ENCODE measurements around the gene NBEAL2.

The NBEAL2 gene

GRCh38 chr3:46942481-46943236, 36.8 kb upstream of the NBEAL2 start:
- DNase-seq = no peak

- no peak for DNase-seq
These were observed 36.0 kb upstream of the NBEAL2 start for GRCh38 chr3:46943237-46944187.

DNA sequence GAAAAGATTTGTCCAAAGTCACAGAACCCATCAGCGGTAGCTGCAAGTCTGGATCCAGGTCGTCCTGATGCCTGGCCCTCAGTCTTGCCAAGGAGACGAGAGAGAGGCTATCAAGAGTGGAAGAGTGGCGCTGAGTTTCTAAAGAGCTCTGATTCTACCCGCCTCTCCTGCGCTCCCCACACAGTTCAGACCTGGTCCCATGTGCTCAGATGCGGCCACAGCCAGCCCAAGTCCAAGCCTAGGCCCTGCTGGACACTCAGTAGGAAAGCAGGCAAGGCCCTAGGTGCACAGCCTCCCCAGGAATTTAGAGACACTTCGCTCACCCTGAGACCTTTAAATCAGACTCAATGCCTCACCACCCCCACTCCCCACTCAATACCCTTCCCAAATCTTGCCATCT, 35.3 kb upstream of the NBEAL2 start:
- no peak for DNase-seq

DNA sequence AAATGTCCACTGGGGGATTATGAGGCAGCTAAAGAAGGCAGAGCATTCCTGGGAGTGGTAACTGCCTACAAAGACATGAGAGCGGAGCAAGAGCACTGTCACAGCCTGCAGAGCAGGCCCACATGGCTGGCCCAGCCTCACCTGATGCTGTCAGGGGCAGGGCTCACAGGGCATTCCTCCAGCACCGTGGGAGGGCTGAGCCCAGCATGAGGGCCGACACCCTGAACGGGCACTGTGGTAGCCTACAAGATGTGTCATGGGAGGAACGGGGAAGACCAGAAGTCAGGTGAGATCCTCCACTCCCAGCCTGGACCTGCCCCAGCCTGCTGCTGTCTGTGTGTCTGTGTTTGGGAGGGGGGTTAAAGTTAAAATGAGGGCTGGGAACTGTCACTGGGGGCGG, 33.0 kb upstream of the NBEAL2 start:
- no peak for DNase-seq

DNA sequence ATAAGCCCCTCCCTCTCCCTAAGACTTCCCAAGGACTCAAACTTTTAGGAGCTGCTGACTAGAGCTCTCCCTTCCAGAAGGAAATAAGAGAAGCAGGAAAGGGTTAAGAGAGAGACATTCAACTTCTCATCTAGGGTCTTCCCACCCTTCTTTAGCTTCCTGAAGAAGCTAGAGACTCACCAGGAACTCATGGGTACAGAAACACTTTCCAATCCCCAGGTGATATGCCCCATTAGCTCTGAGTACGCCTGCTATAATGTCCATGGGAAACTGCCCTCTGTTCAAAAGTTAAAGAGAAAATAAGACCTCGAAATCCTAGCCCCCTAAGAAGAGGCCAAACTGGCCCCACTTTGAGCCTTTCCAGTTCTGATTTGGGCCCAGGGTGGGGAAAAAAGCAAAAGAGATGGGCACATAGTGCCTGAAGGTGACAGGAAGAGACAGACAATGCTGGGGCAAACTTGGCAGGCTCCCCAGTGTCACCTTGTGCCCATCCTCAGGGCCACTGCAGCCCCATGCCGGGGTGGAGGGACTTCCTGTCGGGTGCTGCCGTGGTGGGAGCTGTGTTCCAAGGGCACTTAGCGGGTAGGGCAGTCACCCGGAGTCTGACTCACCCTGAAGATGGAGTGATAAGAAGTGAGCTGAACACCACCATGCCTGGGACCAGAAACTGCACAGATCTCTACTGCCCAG, 32.5 kb upstream of the NBEAL2 start:
- no peak for DNase-seq

DNA sequence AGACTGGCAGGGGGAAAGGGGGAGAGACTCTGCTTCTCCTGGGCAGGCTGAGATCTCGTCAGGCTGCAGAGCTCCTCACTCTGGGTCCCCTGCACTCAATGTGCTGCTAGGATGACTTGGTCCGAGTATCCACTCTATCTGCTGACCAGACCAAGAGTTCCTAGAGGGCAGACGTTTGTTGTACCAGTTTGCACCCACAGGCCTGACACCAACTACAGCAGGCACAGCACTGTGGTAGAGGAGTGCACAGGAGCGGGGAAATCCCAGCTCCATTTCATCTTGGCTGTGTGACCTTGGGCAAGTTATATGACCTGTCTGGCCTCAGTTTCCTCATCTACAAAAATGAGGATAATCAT, 31.9 kb upstream of the NBEAL2 start:
- DNase-seq = no peak

DNA sequence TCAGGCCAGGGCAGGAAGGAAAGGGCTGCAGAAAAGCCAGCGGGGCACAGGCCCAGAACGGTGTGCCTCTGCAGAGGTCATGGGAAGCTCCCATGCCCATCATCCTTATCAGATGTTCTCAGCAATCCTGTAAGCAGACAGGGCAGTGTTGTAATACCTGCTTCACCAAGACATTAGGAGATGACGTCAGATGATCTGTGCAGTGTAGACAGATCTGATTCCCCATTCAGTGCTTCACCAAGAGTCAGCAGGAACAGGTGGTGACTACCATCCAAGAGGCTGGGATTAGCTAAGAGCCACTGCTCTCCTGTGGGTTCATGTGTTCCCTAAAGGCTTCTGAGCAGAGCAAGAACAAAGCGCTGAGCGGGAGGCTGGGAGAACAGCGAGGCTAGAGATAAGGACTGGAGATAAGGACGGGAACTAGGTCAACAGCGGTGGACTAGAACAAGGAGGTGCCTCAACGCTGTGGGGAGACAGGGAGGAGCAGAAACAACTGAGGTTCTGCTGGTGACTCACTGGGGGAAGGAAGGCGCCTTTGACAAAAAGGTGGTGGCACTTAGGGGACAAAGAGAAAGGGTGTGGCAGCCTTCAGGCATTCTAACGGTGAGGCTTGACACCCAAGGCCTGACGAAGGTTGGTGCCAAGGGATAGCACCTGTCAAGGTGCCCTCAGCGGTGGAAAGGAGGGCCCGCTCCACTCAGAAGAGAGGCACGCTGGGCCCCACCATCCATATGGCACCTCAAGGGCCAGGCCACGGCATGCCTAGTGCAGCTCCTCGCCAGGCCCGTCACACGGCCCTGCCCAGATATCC, 31.3 kb upstream of the NBEAL2 start:
- DNase-seq = no peak

- no peak for DNase-seq
These were observed 30.4 kb upstream of the NBEAL2 start for GRCh38 chr3:46948830-46949671.

DNA sequence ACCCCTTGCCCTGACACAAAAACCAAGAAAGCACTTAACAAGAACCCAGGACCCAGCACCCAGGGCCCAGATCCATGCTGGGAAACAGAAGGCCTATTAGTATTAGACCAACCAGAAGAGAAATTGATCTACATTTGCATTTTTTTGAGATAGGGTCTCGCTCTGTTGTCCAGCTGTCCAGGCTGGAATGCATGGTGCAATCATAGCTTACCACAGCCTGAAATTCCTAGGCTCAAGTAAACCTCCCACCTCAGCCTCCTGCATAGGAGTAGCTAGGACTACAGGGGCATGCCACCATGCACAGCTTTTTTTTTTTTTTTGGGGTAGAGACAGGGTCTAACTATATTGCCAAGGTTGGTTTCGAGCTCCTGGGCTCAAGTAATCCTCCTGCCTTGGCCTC, 29.3 kb upstream of the NBEAL2 start:
- no peak for DNase-seq

GRCh38 chr3:46950650-46951241, 28.7 kb upstream of the NBEAL2 start:
- DNase-seq = no peak

DNA sequence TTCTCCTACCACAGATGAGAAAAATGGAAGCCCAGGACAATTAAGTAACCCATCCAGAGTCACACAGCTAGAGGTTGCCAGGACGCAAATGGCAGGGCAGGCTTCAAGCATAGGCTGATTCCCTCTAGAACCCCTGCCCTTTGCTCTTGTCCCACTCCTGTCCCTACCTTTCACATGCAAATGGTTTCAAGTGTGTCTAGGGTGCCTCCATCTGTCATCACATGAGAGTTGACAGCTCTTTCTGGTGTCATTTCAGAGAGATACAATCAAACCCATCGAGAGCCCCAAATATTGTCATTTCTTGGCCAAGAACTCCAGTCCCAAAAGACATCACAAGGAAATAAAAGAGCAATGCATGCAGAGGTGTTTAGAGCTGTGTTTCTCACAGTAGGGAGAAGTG, 26.7 kb upstream of the NBEAL2 start:
- no peak for DNase-seq

- DNase-seq = no peak
These were observed 26.0 kb upstream of the NBEAL2 start for GRCh38 chr3:46953234-46954010.

DNA sequence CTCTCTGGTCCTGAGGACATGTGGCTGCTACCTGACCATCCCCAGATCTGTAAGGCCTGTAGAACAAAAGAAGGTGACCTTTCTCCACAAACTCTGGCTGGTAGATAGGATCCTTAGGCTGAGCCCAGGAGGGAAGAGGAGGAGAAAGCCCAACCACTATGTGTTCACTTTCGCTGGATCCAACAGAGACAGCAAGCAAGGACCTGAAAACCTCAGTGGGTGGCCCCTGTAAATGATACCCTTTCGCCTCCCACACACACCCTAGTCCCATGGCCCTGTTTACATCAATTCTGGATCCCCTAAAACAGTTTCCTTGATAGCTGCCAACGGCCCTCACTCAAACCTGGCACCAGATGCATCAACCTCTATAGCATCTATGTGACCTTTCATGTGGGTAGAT, 25.3 kb upstream of the NBEAL2 start:
- DNase-seq = no peak

DNA sequence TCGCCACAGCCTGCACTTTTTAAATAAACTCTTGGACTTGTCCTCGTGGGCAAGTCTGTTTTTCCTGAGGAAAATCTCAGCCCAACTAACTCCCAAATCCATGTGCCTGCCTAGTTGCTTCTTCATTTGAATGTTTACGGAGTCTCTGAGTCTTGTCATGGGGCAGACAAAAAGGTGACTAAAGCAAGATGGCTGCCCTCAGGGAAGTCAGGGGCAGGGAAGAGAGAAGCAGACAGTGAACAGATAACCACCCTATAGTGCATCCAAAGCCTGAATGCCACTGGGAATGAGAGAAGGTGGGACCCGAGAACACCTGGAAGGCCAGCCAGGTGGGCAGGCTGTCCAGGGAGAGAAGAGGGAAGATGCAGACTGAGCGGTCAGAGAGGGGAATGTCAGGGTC, 24.3 kb upstream of the NBEAL2 start:
- DNase-seq = no peak

DNA sequence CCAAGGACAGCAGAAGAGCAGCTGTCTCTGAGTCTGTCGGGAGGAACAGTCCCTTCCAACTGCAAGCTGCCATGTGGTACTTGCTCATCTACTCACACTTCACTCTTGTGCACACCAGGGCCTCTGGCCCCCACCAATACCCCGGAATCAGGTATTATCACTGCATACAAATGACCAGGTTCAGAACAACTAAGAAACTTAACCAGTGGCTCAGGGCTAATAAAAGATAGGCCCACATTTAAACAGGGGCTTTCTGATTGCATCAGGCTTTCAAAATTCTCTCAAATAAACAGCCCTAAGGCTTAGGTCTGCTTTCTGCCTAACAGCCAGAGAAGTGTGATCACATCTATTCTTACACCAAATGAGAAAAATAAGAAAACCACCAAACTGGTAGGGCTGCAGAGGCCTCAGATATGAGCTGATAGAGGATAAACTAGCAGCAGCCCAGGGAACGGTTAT, 23.6 kb upstream of the NBEAL2 start:
- DNase-seq = no peak

DNA sequence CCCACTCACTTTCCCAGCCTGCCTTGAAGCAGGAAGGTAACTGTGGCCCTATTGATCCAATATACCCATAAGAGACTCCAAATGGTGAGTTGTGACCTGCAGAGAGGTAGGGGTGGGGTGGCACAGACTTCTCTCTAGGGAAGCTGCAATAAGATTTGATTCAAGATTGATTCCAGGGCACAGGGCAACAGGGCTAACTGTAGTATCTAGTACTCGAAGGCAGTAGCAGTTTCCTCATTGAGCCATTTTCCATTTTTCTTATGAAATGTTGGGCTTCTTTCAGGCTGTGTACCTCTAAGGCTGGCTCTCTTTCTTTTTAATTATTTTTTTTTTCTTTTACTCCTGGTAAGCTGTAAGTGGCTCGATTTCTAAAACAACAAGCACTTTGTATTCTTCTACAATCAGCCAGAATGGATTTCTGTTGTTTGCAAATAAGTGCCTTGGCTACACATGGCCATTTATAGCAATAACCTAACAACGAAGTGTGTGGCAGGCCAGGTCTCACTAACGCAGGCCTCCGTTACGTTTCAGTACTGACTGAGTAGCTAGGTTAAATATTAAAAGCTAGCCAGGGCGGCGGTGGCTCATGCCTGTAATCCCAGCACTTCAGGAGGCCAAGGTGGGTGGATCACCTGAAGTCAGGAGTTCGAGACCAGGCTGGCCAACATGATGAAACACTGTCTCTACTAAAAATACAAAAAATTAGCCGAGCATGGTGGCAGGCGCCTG, 22.2 kb upstream of the NBEAL2 start:
- no peak for DNase-seq

- DNase-seq = no peak
These were observed 20.9 kb upstream of the NBEAL2 start for GRCh38 chr3:46958467-46959160.

- no peak for DNase-seq
These were observed 20.3 kb upstream of the NBEAL2 start for GRCh38 chr3:46959161-46959511.
